IMR-90 (cell line): Measurements from ENCODE around the gene TOGARAM2. TPM values are rescaled to one million over a fixed set of nuclear protein-coding genes. Genes with fewer than 3 reads are reported as not detected.
A peak's percentile ranks its signal among the peaks of the same experiment; 100 is the strongest.

Experiments used
- ATAC-seq: fragments of 200-7000 bp; cut with Tn5 transposase; 2 replicates; pipeline ENCODE4 v1.9.1; 2020; ENCODE audit warnings: low read depth, mild to moderate bottlenecking, moderate library complexity
- BruUV-seq: library from RNA; stranded (reverse); fragments of 400-500 nt; replicated peaks from 2 replicates; lab custom pipeline; 2021; lab: Mats Ljungman, UMichigan
- CTCF ChIA-PET: fragments of 300-600 bp; formaldehyde crosslinking; extraction: SDS; loops from one replicate; lab custom pipeline; 2021; ENCODE audit warnings: antibody characterized with exemption; lab: Yijun Ruan, JAX
- POLR2A ChIA-PET: fragments of 300-600 bp; sonication (Branson Sonifier 250); formaldehyde crosslinking; loops from one replicate; lab custom pipeline; 2022; ENCODE audit warnings: antibody characterized with exemption; ENCODE audit not compliant: unreplicated experiment; lab: Charles Lee
- DNase-seq: peaks from one replicate; pipeline ENCODE4 v3.0.0; 2013
- H2AFZ ChIP-seq: replicated peaks from 2 replicates; pipeline ENCODE3; 2013; ENCODE audit warnings: low read length, mild to moderate bottlenecking; ENCODE audit not compliant: poor library complexity
- H2AK5ac ChIP-seq: 2 replicates; pipeline ENCODE4 v1.6.1; 2013; ENCODE audit warnings: low read depth, low read length, inconsistent platforms
- H2AK9ac ChIP-seq: replicated peaks from 2 replicates; pipeline ENCODE3; 2013; ENCODE audit warnings: mild to moderate bottlenecking, low read depth, low read length, moderate library complexity; ENCODE audit not compliant: poor library complexity
- H2BK120ac ChIP-seq: 2 replicates; pipeline ENCODE4 v1.6.1; 2013; ENCODE audit warnings: low read depth, low read length, inconsistent platforms
- H2BK15ac ChIP-seq: 3 replicates; pipeline ENCODE4 v1.6.1; 2013; ENCODE audit warnings: low read depth, low read length, inconsistent platforms
- H2BK20ac ChIP-seq: 2 replicates; pipeline ENCODE4 v1.6.1; 2013; ENCODE audit warnings: low read depth, mild to moderate bottlenecking, inconsistent platforms, low read length, moderate library complexity
- H2BK5ac ChIP-seq: 2 replicates; pipeline ENCODE4 v1.6.1; 2013; ENCODE audit warnings: mild to moderate bottlenecking, low read depth, low read length, inconsistent platforms; ENCODE audit not compliant: poor library complexity, severe bottlenecking
- H3K14ac ChIP-seq: replicated peaks from 2 replicates; pipeline ENCODE4 v1.6.1; 2013; ENCODE audit warnings: low read depth, low read length, inconsistent platforms
- H3K18ac ChIP-seq: 2 replicates; pipeline ENCODE4 v1.6.1; 2013; ENCODE audit warnings: low read depth, low read length, control low read depth
- H3K23ac ChIP-seq: 2 replicates; pipeline ENCODE4 v1.6.1; 2013; ENCODE audit warnings: low read depth, low read length, inconsistent platforms
- H3K27ac ChIP-seq: 2 replicates; pipeline ENCODE4 v1.5.1; 2013; ENCODE audit warnings: mild to moderate bottlenecking, control low read depth, low read length; ENCODE audit not compliant: insufficient read depth
- H3K27me3 ChIP-seq: 2 replicates; pipeline ENCODE4 v1.6.1; 2013; ENCODE audit warnings: low read length; ENCODE audit not compliant: control insufficient read depth, insufficient read depth
- H3K36me3 ChIP-seq: 2 replicates; pipeline ENCODE4 v1.6.1; 2013; ENCODE audit warnings: low read length, mixed read lengths; ENCODE audit not compliant: control insufficient read depth, insufficient read depth
- H3K4ac ChIP-seq: 2 replicates; pipeline ENCODE4 v1.6.1; 2013; ENCODE audit warnings: low read depth, low read length, inconsistent platforms
- H3K4me1 ChIP-seq: 2 replicates; pipeline ENCODE4 v1.6.1; 2013; ENCODE audit warnings: low read length, mixed read lengths; ENCODE audit not compliant: control insufficient read depth, insufficient read depth
- H3K4me2 ChIP-seq: 2 replicates; pipeline ENCODE4 v1.6.1; 2013; ENCODE audit warnings: low read depth, mild to moderate bottlenecking, control low read depth, low read length, moderate library complexity
- H3K4me3 ChIP-seq: 2 replicates; pipeline ENCODE4 v1.5.1; 2013; ENCODE audit warnings: low read depth, mild to moderate bottlenecking, control low read depth, low read length, moderate library complexity; ENCODE audit not compliant: insufficient read depth
- H3K56ac ChIP-seq: 2 replicates; pipeline ENCODE4 v1.6.1; 2013; ENCODE audit warnings: low read length, inconsistent platforms; ENCODE audit not compliant: insufficient read depth; ENCODE audit errors: extremely low read depth
- H3K79me1 ChIP-seq, 2 experiments: 2 replicates each; pipeline ENCODE4 v1.6.1; 2013; ENCODE audit warnings: low read length in 2 of 2, inconsistent platforms in 1 of 2, low read depth in 1 of 2
- H3K9ac ChIP-seq: 2 replicates; pipeline ENCODE4 v1.6.1; 2013; ENCODE audit warnings: low read depth, low read length, control low read depth
- H3K9me1 ChIP-seq: 2 replicates; pipeline ENCODE4 v1.6.1; 2013; ENCODE audit warnings: low read length, inconsistent platforms; ENCODE audit not compliant: insufficient read depth
- H3K9me3 ChIP-seq: 2 replicates; pipeline ENCODE4 v1.6.1; 2013; ENCODE audit warnings: low read length; ENCODE audit not compliant: control insufficient read depth, insufficient read depth
- H4K20me1 ChIP-seq: 2 replicates; pipeline ENCODE4 v1.6.1; 2013; ENCODE audit warnings: low read length, inconsistent platforms; ENCODE audit not compliant: insufficient read depth
- H4K5ac ChIP-seq: 2 replicates; pipeline ENCODE4 v1.6.1; 2013; ENCODE audit warnings: mild to moderate bottlenecking, low read depth, low read length, control low read depth
- H4K8ac ChIP-seq, 2 experiments: 2 replicates each; pipeline ENCODE4 v1.6.1; 2013; ENCODE audit warnings: low read depth in 2 of 2, low read length in 2 of 2, control low read depth in 1 of 2, inconsistent platforms in 1 of 2
- H4K91ac ChIP-seq: 2 replicates; pipeline ENCODE4 v1.6.1; 2013; ENCODE audit warnings: low read depth, low read length, inconsistent platforms; ENCODE audit not compliant: insufficient read depth
- BHLHE40 ChIP-seq: fragments of 150-350 bp; IDR thresholded peaks from 2 replicates; pipeline ENCODE4 v1.6.1; 2016; ENCODE audit warnings: mild to moderate bottlenecking, low read depth, low read length
- CEBPB ChIP-seq: IDR thresholded peaks from 2 replicates; pipeline ENCODE4 v1.6.1; 2012; ENCODE audit warnings: low read depth, low read length, improper control_type of control experiment
- CHD1 ChIP-seq: IDR thresholded peaks from 2 replicates; pipeline ENCODE4 v1.6.1; 2012; ENCODE audit warnings: low read depth, low read length, improper control_type of control experiment
- CTCF ChIP-seq: conservative IDR thresholded peaks from 2 replicates; pipeline ENCODE4 v1.5.1; 2012; ENCODE audit warnings: mild to moderate bottlenecking, low read depth, low read length, improper control_type of control experiment
- ELK1 ChIP-seq: fragments of 150-350 bp; IDR thresholded peaks from 2 replicates; pipeline ENCODE4 v1.6.1; 2016; ENCODE audit warnings: low read depth, mild to moderate bottlenecking, low read length, moderate library complexity, borderline replicate concordance
- FOS ChIP-seq: fragments of 150-350 bp; IDR thresholded peaks from 2 replicates; pipeline ENCODE4 v1.6.1; 2016; ENCODE audit warnings: low read depth, low read length
- POLR2A ChIP-seq: IDR thresholded peaks from 2 replicates; pipeline ENCODE4 v1.6.1; 2012; ENCODE audit warnings: mild to moderate bottlenecking, low read depth, low read length
- RAD21 ChIP-seq: IDR thresholded peaks from 2 replicates; pipeline ENCODE4 v1.6.1; 2012; ENCODE audit warnings: low read length, improper control_type of control experiment
- RCOR1 ChIP-seq: IDR thresholded peaks from 2 replicates; pipeline ENCODE4 v1.6.1; 2012; ENCODE audit warnings: mild to moderate bottlenecking, low read length, improper control_type of control experiment; ENCODE audit not compliant: insufficient replicate concordance
- SMC3 ChIP-seq: fragments of 150-350 bp; IDR thresholded peaks from 2 replicates; pipeline ENCODE4 v1.6.1; 2016; ENCODE audit warnings: low read depth, mild to moderate bottlenecking, antibody characterized with exemption, low read length, moderate library complexity
- USF2 ChIP-seq: fragments of 150-350 bp; IDR thresholded peaks from 2 replicates; pipeline ENCODE4 v1.6.1; 2017; ENCODE audit warnings: mild to moderate bottlenecking, antibody characterized with exemption, low read length, low read depth
- WGBS, 2 experiments: methylation state at CpG; one replicate each; pipeline versions ENCODE4 v1.1.5 to v1.1.7; 2013; ENCODE audit warnings: missing lambda C conversion rate in 2 of 2; ENCODE audit not compliant: insufficient read length in 1 of 2; ENCODE audit errors: extremely low coverage in 2 of 2; 5-methylcytosine and 5-hydroxymethylcytosine counted together
- dilution Hi-C: fragments of 300-500 bp; cut with HindIII; formaldehyde crosslinking; loops from one replicate; pipeline ENCODE4 v1.14.3; 2018; ENCODE audit warnings: low sequenced_read_pairs; ENCODE audit not compliant: unreplicated experiment
- in situ Hi-C: fragments of 300-500 bp; cut with MboI; formaldehyde crosslinking; loops from 3 replicates; pipeline ENCODE4 v1.14.3; 2019; ENCODE audit warnings: low sequenced_read_pairs, inconsistent platforms, mixed read lengths
- intact Hi-C: fragments of 100-400 bp; cut with micrococcal nuclease; formaldehyde crosslinking; loops from 2 replicates; pipeline ENCODE4 v1.10.0; 2022
- polyA plus RNA-seq, 3 experiments: library from polyadenylated mRNA; depleted of rRNA; stranded (reverse); fragments of >200 nt; gene quantifications; 2 replicates each; pipeline ENCODE4 v1.2.3, GENCODE V29; 2012; ENCODE audit warnings: low replicate concordance in 1 of 3
- total RNA-seq: library from RNA; depleted of rRNA; stranded (reverse); fragments of >200 nt; gene quantifications from 2 replicates; pipeline ENCODE4 v1.2.3, GENCODE V29; 2012

Gene TOGARAM2
- total and polyA plus RNA-seq, 2 of the 4 experiments (the other 2 are of a cell fraction), result under 0.01 to 0.38 TPM

- H3K79me1 ChIP-seq, result no peaks in the 10 kb centered on the region
- H3K23ac ChIP-seq, result no peak overlapping the region
- CTCF ChIA-PET, result interaction anchor here (1.3 kb wide), 1 partner anchor 175 kb away, joined by 3 read pairs; no protein-coding TSS in a partner anchor
- H4K20me1 ChIP-seq, result no peaks in the 10 kb centered on the region
- H3K4ac ChIP-seq, result no peak overlapping the region
- TF ChIP-seq FOS (no peak), SMC3 (no peak), USF2 (no peak), CEBPB (no peak), POLR2A (no peak), RCOR1 (no peak), RAD21 (no peak), ELK1 (no peak), CHD1 (no peak), BHLHE40 (no peak), CTCF (no peak)
- H3K36me3 ChIP-seq, result no peaks in the 10 kb centered on the region
- no peak overlapping the region for H4K8ac ChIP-seq
- H3K9ac ChIP-seq, result no peak overlapping the region
- no peak overlapping the region for H3K27ac ChIP-seq
- no peak overlapping the region for H3K4me2 ChIP-seq
- no peak overlapping the region for H3K14ac ChIP-seq
- no peak overlapping the region for H2BK120ac ChIP-seq
- no peak overlapping the region for H3K56ac ChIP-seq
- POLR2A ChIA-PET, result no interaction called here
- H2BK5ac ChIP-seq, result no peak overlapping the region
- H3K9me1 ChIP-seq, result peaks cover 14% of the 10 kb centered on the region
- H2AK5ac ChIP-seq, result no peak overlapping the region
- no peak overlapping the region for H2BK20ac ChIP-seq
- H2AFZ ChIP-seq, result peak overlapping the region; percentile 28
- H3K27me3 ChIP-seq, result no peaks in the 10 kb centered on the region
- H3K4me1 ChIP-seq, result peaks cover 20% of the 10 kb centered on the region
- H2BK15ac ChIP-seq, result no peak overlapping the region
- H3K4me3 ChIP-seq, result no peak overlapping the region
- WGBS, 2 experiments, result 59% methylated on average over 7 of the region's 7 CpGs; no CpG with 5 or more reads in 1 of the 2 experiments
- H4K5ac ChIP-seq, result no peak overlapping the region
- BruUV-seq, result no TSS peak
- H4K91ac ChIP-seq, result no peak overlapping the region
- in situ Hi-C loops, result no loop called here
- ATAC-seq (no peak), DNase-seq (no peak)
- intact Hi-C loops, result no loop called here
- H3K9me3 ChIP-seq, result no peaks in the 10 kb centered on the region
- dilution Hi-C loops, result no loop called here
- H3K18ac ChIP-seq, result no peak overlapping the region
- no peak overlapping the region for H2AK9ac ChIP-seq
These were observed 2.1 kb upstream of the TOGARAM2 start for GRCh38 chr2:28979041-28979440.
